BE2C (cell line): ENCODE data around the gene ZBTB46.

ENCODE experiments used
- DNase-seq: peaks from one replicate; pipeline ENCODE4 v3.0.0-alpha.2; 2020
- H3K27me3 ChIP-seq: fragments of 250-450 bp; sonication (Bioruptor Pico); 2 replicates; pipeline ENCODE4 v1.5.1; 2020; ENCODE audit warnings: mild to moderate bottlenecking
- H3K36me3 ChIP-seq: fragments of 250-450 bp; sonication (Bioruptor Pico); 2 replicates; pipeline ENCODE4 v1.5.1; 2020; ENCODE audit warnings: mild to moderate bottlenecking
- H3K4me1 ChIP-seq: fragments of 250-450 bp; sonication (Bioruptor Pico); 2 replicates; pipeline ENCODE4 v1.5.1; 2020
- H3K4me3 ChIP-seq: 2 replicates; pipeline ENCODE4 v1.5.1; 2011; ENCODE audit warnings: low read depth, low read length
- H3K9me3 ChIP-seq: fragments of 250-450 bp; sonication (Bioruptor Pico); 2 replicates; pipeline ENCODE4 v1.5.1; 2020
- TF ChIP-seq, protein P1 (sequence below): IDR thresholded peaks from 2 replicates; pipeline ENCODE4 v1.5.1; 2012; ENCODE audit warnings: mild to moderate bottlenecking, low read depth, low read length

ZBTB46 gene

GRCh38 chr20:63696628-63697356 is 134.3 kb downstream of the ZBTB46 start, which contains the start of gene TNFRSF6B:
Gene TNFRSF6B (plus strand): TSS chr20:63696652. CDS start chr20:63696768, 116 bp downstream.
- Histone ChIP-seq H3K27me3 (no peaks in the 10 kb centered on the region), H3K36me3 (no peaks in the 10 kb centered on the region), H3K4me3 (peak within 1 kb of the TSS; percentile 32), H3K4me1 (peaks cover 44% of the 10 kb centered on the region), H3K9me3 (no peaks in the 10 kb centered on the region)
- TF ChIP-seq, protein P1, sequence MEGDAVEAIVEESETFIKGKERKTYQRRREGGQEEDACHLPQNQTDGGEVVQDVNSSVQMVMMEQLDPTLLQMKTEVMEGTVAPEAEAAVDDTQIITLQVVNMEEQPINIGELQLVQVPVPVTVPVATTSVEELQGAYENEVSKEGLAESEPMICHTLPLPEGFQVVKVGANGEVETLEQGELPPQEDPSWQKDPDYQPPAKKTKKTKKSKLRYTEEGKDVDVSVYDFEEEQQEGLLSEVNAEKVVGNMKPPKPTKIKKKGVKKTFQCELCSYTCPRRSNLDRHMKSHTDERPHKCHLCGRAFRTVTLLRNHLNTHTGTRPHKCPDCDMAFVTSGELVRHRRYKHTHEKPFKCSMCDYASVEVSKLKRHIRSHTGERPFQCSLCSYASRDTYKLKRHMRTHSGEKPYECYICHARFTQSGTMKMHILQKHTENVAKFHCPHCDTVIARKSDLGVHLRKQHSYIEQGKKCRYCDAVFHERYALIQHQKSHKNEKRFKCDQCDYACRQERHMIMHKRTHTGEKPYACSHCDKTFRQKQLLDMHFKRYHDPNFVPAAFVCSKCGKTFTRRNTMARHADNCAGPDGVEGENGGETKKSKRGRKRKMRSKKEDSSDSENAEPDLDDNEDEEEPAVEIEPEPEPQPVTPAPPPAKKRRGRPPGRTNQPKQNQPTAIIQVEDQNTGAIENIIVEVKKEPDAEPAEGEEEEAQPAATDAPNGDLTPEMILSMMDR = no peak
- DNase-seq = peak; percentile 55

- DNase-seq = peak; percentile 51
- Histone ChIP-seq H3K36me3 (no peaks in the 10 kb centered on the region), H3K9me3 (no peaks in the 10 kb centered on the region), H3K27me3 (no peaks in the 10 kb centered on the region), H3K4me3 (no peak overlapping the region), H3K4me1 (peaks cover 44% of the 10 kb centered on the region)
- TF ChIP-seq, protein P1 = no peak
These were observed 134.8 kb downstream of the ZBTB46 start for GRCh38 chr20:63696306-63696627.

- no peaks in the 10 kb centered on the region for H3K36me3 ChIP-seq
- H3K9me3 ChIP-seq = no peaks in the 10 kb centered on the region
- no peak for DNase-seq
- H3K4me3 ChIP-seq = no peak overlapping the region
- peaks cover 42% of the 10 kb centered on the region for H3K4me1 ChIP-seq
- TF ChIP-seq, protein P1 = no peak
- no peaks in the 10 kb centered on the region for H3K27me3 ChIP-seq
These were observed 135.4 kb downstream of the ZBTB46 start for GRCh38 chr20:63695424-63696305.

GRCh38 chr20:63694584-63695423 is 136.3 kb downstream of the ZBTB46 start:
- DNase-seq = no peak
- peaks cover 33% of the 10 kb centered on the region for H3K4me1 ChIP-seq
- no peaks in the 10 kb centered on the region for H3K36me3 ChIP-seq
- no peaks in the 10 kb centered on the region for H3K27me3 ChIP-seq
- TF ChIP-seq, protein P1 = no peak
- H3K9me3 ChIP-seq = no peaks in the 10 kb centered on the region
- H3K4me3 ChIP-seq = no peak overlapping the region

- Histone ChIP-seq H3K27me3 (no peaks in the 10 kb centered on the region), H3K9me3 (no peaks in the 10 kb centered on the region), H3K4me3 (no peak overlapping the region), H3K36me3 (no peaks in the 10 kb centered on the region), H3K4me1 (peaks cover 24% of the 10 kb centered on the region)
- no peak for DNase-seq
- TF ChIP-seq, protein P1 = no peak
These were observed 137.1 kb downstream of the ZBTB46 start for GRCh38 chr20:63693733-63694583.
